ENCODE results near the gene GNPNAT1. TPM values are rescaled to one million over a fixed set of nuclear protein-coding genes. Genes with fewer than 3 reads are reported as not detected.
A peak's percentile ranks its signal among the peaks of the same experiment; 100 is the strongest.

Gene GNPNAT1
- polyA plus RNA-seq, 1 donor from 2014 or later: 12.6 TPM

- Mint-ChIP-seq H3K4me1 (peaks cover 3 to 12% (median 7%) of the 10 kb centered on the region in 3 donors), H3K27ac (peak overlapping the region in 1 of 3 donors; percentile 31), H3K4me3 (peak overlapping the region in 1 of 4 donors; percentile 17), H3K36me3 (no peaks in the 10 kb centered on the region), H3K9me3 (peaks cover 0 to 4% (median 2%) of the 10 kb centered on the region in 3 donors), H3K27me3 (peaks cover 4% of the 10 kb centered on the region)
Observed at GRCh38 chr14:52801014-52801712, 9.8 kb upstream of the GNPNAT1 start.

GRCh38 chr14:52798826-52799225, 7.4 kb upstream of the GNPNAT1 start:
- H3K27ac Mint-ChIP-seq: no peak overlapping the region
- peaks cover 4% of the 10 kb centered on the region for H3K27me3 Mint-ChIP-seq
- H3K36me3 Mint-ChIP-seq: no peaks in the 10 kb centered on the region
- H3K9me3 Mint-ChIP-seq: peaks cover 0 to 4% (median 2%) of the 10 kb centered on the region in 3 donors
- H3K4me1 Mint-ChIP-seq: peaks cover 3 to 12% (median 7%) of the 10 kb centered on the region in 3 donors
- peak overlapping the region in 2 of 4 donors; percentile 10 to 14 for H3K4me3 Mint-ChIP-seq

- Mint-ChIP-seq H3K27me3 (peaks cover 2% of the 10 kb centered on the region), H3K27ac (no peak overlapping the region), H3K36me3 (no peaks in the 10 kb centered on the region), H3K4me3 (peak overlapping the region in 2 of 4 donors; percentile 19 to 47), H3K9me3 (peaks cover 0 to 4% (median 2%) of the 10 kb centered on the region in 3 donors), H3K4me1 (peaks cover 3 to 12% (median 7%) of the 10 kb centered on the region in 3 donors)
Observed at GRCh38 chr14:52797653-52798052, 6.2 kb upstream of the GNPNAT1 start.

GRCh38 chr14:52793061-52793460, 1.7 kb upstream of the GNPNAT1 start:
- Mint-ChIP-seq H3K4me3 (peak overlapping the region in 1 of 4 donors; percentile 91), H3K27me3 (no peaks in the 10 kb centered on the region), H3K27ac (peak overlapping the region in 1 of 3 donors; percentile 4), H3K9me3 (peaks cover 0 to 4% (median 2%) of the 10 kb centered on the region in 3 donors), H3K36me3 (no peaks in the 10 kb centered on the region), H3K4me1 (peaks cover 12 to 24% (median 22%) of the 10 kb centered on the region in 3 donors)

- Mint-ChIP-seq H3K4me1 (peaks cover 15 to 22% (median 20%) of the 10 kb centered on the region in 3 donors), H3K9me3 (peaks cover 0 to 1% (median 0%) of the 10 kb centered on the region in 3 donors), H3K36me3 (no peaks in the 10 kb centered on the region), H3K4me3 (peak overlapping the region; percentile 83 to 96 (median 93)), H3K27ac (peak overlapping the region; percentile 48 to 90 (median 88)), H3K27me3 (no peaks in the 10 kb centered on the region)
Observed at GRCh38 chr14:52792097-52792415, 649 bp upstream of the GNPNAT1 start.

- peak overlapping the region; percentile 86 to 96 (median 93) for H3K4me3 Mint-ChIP-seq
- H3K36me3 Mint-ChIP-seq: no peaks in the 10 kb centered on the region
- H3K9me3 Mint-ChIP-seq: no peaks in the 10 kb centered on the region
- H3K4me1 Mint-ChIP-seq: peaks cover 19 to 23% (median 20%) of the 10 kb centered on the region in 3 donors
- no peaks in the 10 kb centered on the region for H3K27me3 Mint-ChIP-seq
- peak overlapping the region in 2 of 3 donors; percentile 48 to 65 for H3K27ac Mint-ChIP-seq
Observed at GRCh38 chr14:52790756-52791222, 618 bp downstream of the GNPNAT1 start.

GRCh38 chr14:52790011-52790755, 1.2 kb downstream of the GNPNAT1 start:
- H3K27ac Mint-ChIP-seq: peak overlapping the region in 2 of 3 donors; percentile 48 to 65
- no peaks in the 10 kb centered on the region for H3K27me3 Mint-ChIP-seq
- no peaks in the 10 kb centered on the region for H3K36me3 Mint-ChIP-seq
- H3K4me1 Mint-ChIP-seq: peaks cover 19 to 23% (median 20%) of the 10 kb centered on the region in 3 donors
- H3K4me3 Mint-ChIP-seq: peak overlapping the region; percentile 86 to 96 (median 93)
- H3K9me3 Mint-ChIP-seq: no peaks in the 10 kb centered on the region

GRCh38 chr14:52789118-52789517, 2.3 kb downstream of the GNPNAT1 start:
- H3K9me3 Mint-ChIP-seq: no peaks in the 10 kb centered on the region
- no peak overlapping the region for H3K27ac Mint-ChIP-seq
- peak overlapping the region in 1 of 4 donors; percentile 91 for H3K4me3 Mint-ChIP-seq
- peaks cover 19 to 23% (median 20%) of the 10 kb centered on the region in 3 donors for H3K4me1 Mint-ChIP-seq
- H3K36me3 Mint-ChIP-seq: no peaks in the 10 kb centered on the region
- no peaks in the 10 kb centered on the region for H3K27me3 Mint-ChIP-seq

GRCh38 chr14:52786887-52787286, 4.5 kb downstream of the GNPNAT1 start:
- Mint-ChIP-seq H3K36me3 (peaks cover 1% of the 10 kb centered on the region), H3K27me3 (no peaks in the 10 kb centered on the region), H3K4me3 (peak overlapping the region in 1 of 4 donors; percentile 55), H3K4me1 (peaks cover 17 to 19% (median 18%) of the 10 kb centered on the region in 3 donors), H3K27ac (peak overlapping the region in 1 of 3 donors; percentile 59), H3K9me3 (no peaks in the 10 kb centered on the region)

GRCh38 chr14:52783206-52783605, 8.2 kb downstream of the GNPNAT1 start:
- Mint-ChIP-seq H3K27me3 (no peaks in the 10 kb centered on the region), H3K36me3 (peaks cover 1% of the 10 kb centered on the region), H3K4me3 (no peak overlapping the region), H3K27ac (no peak overlapping the region), H3K4me1 (peaks cover 0 to 7% (median 1%) of the 10 kb centered on the region in 3 donors), H3K9me3 (no peaks in the 10 kb centered on the region)

GRCh38 chr14:52781629-52782028, 9.8 kb downstream of the GNPNAT1 start:
- Mint-ChIP-seq H3K36me3 (peaks cover 1% of the 10 kb centered on the region), H3K4me3 (no peak overlapping the region), H3K4me1 (peaks cover 0 to 3% (median 1%) of the 10 kb centered on the region in 3 donors), H3K27ac (no peak overlapping the region), H3K9me3 (no peaks in the 10 kb centered on the region), H3K27me3 (no peaks in the 10 kb centered on the region)

GRCh38 chr14:52780893-52781292, 10.5 kb downstream of the GNPNAT1 start:
- H3K9me3 Mint-ChIP-seq: no peaks in the 10 kb centered on the region

GRCh38 chr14:52778702-52779101, 12.7 kb downstream of the GNPNAT1 start:
- Mint-ChIP-seq H3K36me3 (peaks cover 1% of the 10 kb centered on the region), H3K27ac (peak overlapping the region in 1 of 3 donors; percentile 59), H3K27me3 (no peaks in the 10 kb centered on the region), H3K9me3 (no peaks in the 10 kb centered on the region), H3K4me1 (no peaks in the 10 kb centered on the region), H3K4me3 (no peak overlapping the region)

More at GRCh38 chr14:52780893-52781292, 10.5 kb downstream of the GNPNAT1 start:
- Mint-ChIP-seq H3K36me3 (peaks cover 1% of the 10 kb centered on the region), H3K4me3 (no peak overlapping the region), H3K27ac (no peak overlapping the region), H3K4me1 (no peaks in the 10 kb centered on the region), H3K27me3 (no peaks in the 10 kb centered on the region)

GRCh38 chr14:52776816-52777215, 14.6 kb downstream of the GNPNAT1 start:
- Mint-ChIP-seq H3K27ac (no peak overlapping the region), H3K9me3 (no peaks in the 10 kb centered on the region), H3K4me1 (no peaks in the 10 kb centered on the region), H3K36me3 (peaks cover 3% of the 10 kb centered on the region), H3K4me3 (no peak overlapping the region), H3K27me3 (no peaks in the 10 kb centered on the region)

GRCh38 chr14:52769887-52770286, 21.5 kb downstream of the GNPNAT1 start:
- Mint-ChIP-seq H3K27ac (peak overlapping the region in 1 of 3 donors; percentile 83), H3K4me1 (peaks cover 0 to 2% (median 0%) of the 10 kb centered on the region in 3 donors), H3K36me3 (peaks cover 5% of the 10 kb centered on the region), H3K4me3 (no peak overlapping the region), H3K27me3 (no peaks in the 10 kb centered on the region), H3K9me3 (no peaks in the 10 kb centered on the region)

Data from IgD-negative memory B cell (primary cell).